Measurements from ENCODE around the gene WNT3A.

WNT3A gene

DNA sequence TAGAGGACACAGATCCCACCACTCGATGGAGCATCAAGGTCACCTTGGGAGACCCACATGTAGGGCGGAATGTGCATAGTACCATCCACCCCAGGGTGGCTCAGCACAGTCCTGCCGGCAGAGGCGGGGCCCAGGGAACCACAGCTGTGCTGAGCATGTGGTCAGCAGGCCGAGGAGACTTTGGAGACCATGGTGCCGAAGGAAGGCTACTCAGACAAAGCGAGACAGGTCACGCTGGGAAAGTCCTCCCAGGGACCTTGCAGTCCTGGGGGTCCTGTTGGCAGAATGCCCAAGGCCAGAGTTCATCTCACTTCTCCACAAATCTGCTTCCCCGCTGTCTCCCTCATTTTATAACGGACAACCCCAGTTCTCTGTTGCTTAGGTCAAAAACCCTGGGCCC is 22.5 kb downstream of the WNT3A start:
- Histone ChIP-seq H3K9ac (ENCODE audit: low read length) (no peak overlapping the region), H3K4me1 (ENCODE audit: low read length) (no peaks in the 10 kb centered on the region), H3K4me3 (ENCODE audit: low read length) (no peak overlapping the region), H2AFZ (ENCODE audit: low read length) (no peak overlapping the region), H3K9me2 (replicated peaks; ENCODE audit: insufficient read depth, low read length) (no peaks in the 10 kb centered on the region), H3K36me3 (replicated peaks; ENCODE audit: insufficient read depth, low read length) (no peaks in the 10 kb centered on the region), H3K79me2 (ENCODE audit: low read length) (no peaks in the 10 kb centered on the region), H3K27ac (ENCODE audit: low read length) (no peak overlapping the region), H3K9me3 (replicated peaks; ENCODE audit: insufficient read depth, low read length) (no peaks in the 10 kb centered on the region), H3F3A (ENCODE audit: insufficient read depth, low read length) (no peaks in the 10 kb centered on the region), H3K4me2 (ENCODE audit: low read depth, low read length) (no peak overlapping the region), H4K20me1 (ENCODE audit: insufficient read depth, low read length) (no peaks in the 10 kb centered on the region), H3K27me3 (replicated peaks; ENCODE audit: insufficient read depth, low read length) (0 out of 2 replicates have a peak, but pooled peaks cover 10% of the 10 kb centered on the region)
- TF ChIP-seq EZH2 (optimal IDR thresholded peaks at IDR 0.05; ENCODE audit: low read depth, low read length) (no peak), EZH2phosphoT487 (IDR thresholded peaks at IDR 0.05; ENCODE audit: low read length) (no peak), CTCF (IDR thresholded peaks at IDR 0.05; ENCODE audit: low read length) (no peak)
- no peak for DNase-seq

DNA sequence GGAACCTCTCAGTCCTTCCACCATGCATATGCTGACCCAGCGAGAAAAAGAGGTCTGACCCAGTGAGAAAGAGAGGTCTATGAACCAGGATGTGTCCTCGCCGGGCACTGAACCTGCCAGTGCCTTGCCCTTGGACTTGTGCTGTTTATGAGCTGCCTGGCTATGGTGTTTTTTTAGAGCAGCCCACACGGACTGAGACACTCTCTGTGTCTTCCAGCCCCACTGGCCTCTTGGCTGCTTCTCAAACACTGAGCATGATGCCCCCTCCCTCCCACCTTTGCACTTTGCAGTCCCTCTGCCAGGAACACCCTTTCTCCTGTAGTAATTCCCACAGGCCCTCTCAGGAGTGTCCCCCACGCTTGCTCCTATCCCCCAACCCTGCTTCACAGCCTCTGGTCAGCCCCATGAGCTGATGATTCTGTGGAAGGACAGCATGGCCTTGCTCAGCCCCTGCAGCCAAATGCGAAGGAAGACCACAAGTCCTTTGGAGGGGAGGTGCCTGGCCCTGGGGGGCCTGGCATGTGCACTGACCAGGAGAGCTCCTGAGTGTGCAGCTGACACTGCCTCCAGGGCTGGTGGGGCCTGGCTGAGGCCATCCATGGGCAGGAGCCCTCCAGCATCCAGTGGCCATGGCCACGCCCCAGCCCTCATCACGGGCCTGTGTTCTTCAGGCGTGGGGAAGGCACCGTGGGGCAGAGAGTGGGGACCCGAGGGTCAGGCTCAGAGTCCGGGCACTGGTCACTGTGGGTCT is 23.8 kb downstream of the WNT3A start:
- Histone ChIP-seq H3K9me3 (replicated peaks; ENCODE audit: insufficient read depth, low read length) (no peaks in the 10 kb centered on the region), H3K36me3 (replicated peaks; ENCODE audit: insufficient read depth, low read length) (no peaks in the 10 kb centered on the region), H3K27me3 (replicated peaks; ENCODE audit: insufficient read depth, low read length) (no peaks in the 10 kb centered on the region), H3K4me3 (ENCODE audit: low read length) (no peak overlapping the region), H4K20me1 (ENCODE audit: insufficient read depth, low read length) (no peaks in the 10 kb centered on the region), H2AFZ (ENCODE audit: low read length) (no peak overlapping the region), H3K79me2 (ENCODE audit: low read length) (no peaks in the 10 kb centered on the region), H3K4me1 (ENCODE audit: low read length) (no peaks in the 10 kb centered on the region), H3K27ac (ENCODE audit: low read length) (no peak overlapping the region), H3K9me2 (replicated peaks; ENCODE audit: insufficient read depth, low read length) (no peaks in the 10 kb centered on the region), H3K4me2 (ENCODE audit: low read depth, low read length) (no peak overlapping the region), H3K9ac (ENCODE audit: low read length) (no peak overlapping the region), H3F3A (ENCODE audit: insufficient read depth, low read length) (no peaks in the 10 kb centered on the region)
- no peak for DNase-seq
- TF ChIP-seq EZH2phosphoT487 (IDR thresholded peaks at IDR 0.05; ENCODE audit: low read length) (no peak), EZH2 (optimal IDR thresholded peaks at IDR 0.05; ENCODE audit: low read depth, low read length) (no peak), CTCF (IDR thresholded peaks at IDR 0.05; ENCODE audit: low read length) (no peak)

GRCh38 chr1:228031276-228031995 is 24.6 kb downstream of the WNT3A start:
- H3K4me3 ChIP-seq (ENCODE audit: low read length) = no peak overlapping the region
- no peaks in the 10 kb centered on the region for H3K9me2 ChIP-seq (replicated peaks; ENCODE audit: insufficient read depth, low read length)
- no peaks in the 10 kb centered on the region for H4K20me1 ChIP-seq (ENCODE audit: insufficient read depth, low read length)
- H3K79me2 ChIP-seq (ENCODE audit: low read length) = no peaks in the 10 kb centered on the region
- TF ChIP-seq EZH2 (optimal IDR thresholded peaks at IDR 0.05; ENCODE audit: low read depth, low read length) (no peak), CTCF (IDR thresholded peaks at IDR 0.05; ENCODE audit: low read length) (no peak), EZH2phosphoT487 (IDR thresholded peaks at IDR 0.05; ENCODE audit: low read length) (no peak)
- no peak overlapping the region for H2AFZ ChIP-seq (ENCODE audit: low read length)
- H3K4me1 ChIP-seq (ENCODE audit: low read length) = no peaks in the 10 kb centered on the region
- no peaks in the 10 kb centered on the region for H3K36me3 ChIP-seq (replicated peaks; ENCODE audit: insufficient read depth, low read length)
- no peaks in the 10 kb centered on the region for H3F3A ChIP-seq (ENCODE audit: insufficient read depth, low read length)
- H3K27ac ChIP-seq (ENCODE audit: low read length) = no peak overlapping the region
- DNase-seq = no peak
- no peaks in the 10 kb centered on the region for H3K9me3 ChIP-seq (replicated peaks; ENCODE audit: insufficient read depth, low read length)
- no peak overlapping the region for H3K9ac ChIP-seq (ENCODE audit: low read length)
- H3K4me2 ChIP-seq (ENCODE audit: low read depth, low read length) = no peak overlapping the region
- no peaks in the 10 kb centered on the region for H3K27me3 ChIP-seq (replicated peaks; ENCODE audit: insufficient read depth, low read length)

Measured in MM.1S (cell line).